WTC11 (cell line): Measurements from ENCODE around the gene IFNA17. TPM values are rescaled to one million over a fixed set of nuclear protein-coding genes. Genes with fewer than 3 reads are reported as not detected.

Experiments
- ATAC-seq: fragments of 200-7000 bp; cut with Tn5 transposase; 2 replicates; pipeline ENCODE4 v1.10.0; 2021; ENCODE audit warnings: mild to moderate bottlenecking, moderate library complexity
- CTCF ChIA-PET: fragments of 300-600 bp; sonication (Branson Sonifier 250); formaldehyde crosslinking; loops from one replicate; lab custom pipeline; 2021; ENCODE audit warnings: antibody characterized with exemption; lab: Charles Lee
- POLR2A ChIA-PET: fragments of 350-600 bp; sonication (Branson Sonifier 250); formaldehyde crosslinking; loops from one replicate; lab custom pipeline; 2021; ENCODE audit warnings: antibody characterized with exemption; lab: Charles Lee
- DNase-seq: peaks from one replicate; pipeline ENCODE4 v3.0.0; 2021; ENCODE audit warnings: low spot score
- H3K27ac Mint-ChIP-seq: 2 replicates; pipeline ENCODE4 v1.8.0; 2021; ENCODE audit warnings: mixed read lengths
- H3K27me3 Mint-ChIP-seq: 2 replicates; pipeline ENCODE4 v1.8.0; 2021; ENCODE audit warnings: low read depth, mild to moderate bottlenecking, moderate library complexity, mixed read lengths
- H3K36me3 Mint-ChIP-seq: 2 replicates; pipeline ENCODE4 v1.8.0; 2021; ENCODE audit warnings: mixed read lengths
- H3K4me1 Mint-ChIP-seq: 2 replicates; pipeline ENCODE4 v1.8.0; 2022; ENCODE audit warnings: mixed read lengths
- H3K4me3 Mint-ChIP-seq: 2 replicates; pipeline ENCODE4 v1.8.0; 2021; ENCODE audit warnings: mild to moderate bottlenecking, moderate library complexity, mixed read lengths
- H3K9me3 Mint-ChIP-seq: 2 replicates; pipeline ENCODE4 v1.8.0; 2021; ENCODE audit warnings: mixed read lengths
- IRF2 ChIP-seq: sonication (generic); formaldehyde crosslinking; IDR thresholded peaks from 2 replicates; pipeline ENCODE4 v1.8.0; 2022; ENCODE audit warnings: low read depth, missing genetic modification reagents, borderline replicate concordance
- NR1H2 ChIP-seq: sonication (generic); formaldehyde crosslinking; IDR thresholded peaks from 2 replicates; pipeline ENCODE4 v1.9.0; 2021; ENCODE audit warnings: mild to moderate bottlenecking, moderate library complexity, missing genetic modification reagents
- TEAD1 ChIP-seq: sonication (generic); formaldehyde crosslinking; IDR thresholded peaks from 2 replicates; pipeline ENCODE4 v1.8.0; 2022; ENCODE audit warnings: mild to moderate bottlenecking, missing genetic modification reagents
- ZNF121 ChIP-seq: sonication (generic); formaldehyde crosslinking; IDR thresholded peaks from 2 replicates; pipeline ENCODE4 v1.8.0; 2023; ENCODE audit warnings: missing genetic modification reagents
- ZNF232 ChIP-seq: sonication (generic); formaldehyde crosslinking; IDR thresholded peaks from 2 replicates; pipeline ENCODE4 v1.8.0; 2022; ENCODE audit warnings: mild to moderate bottlenecking, missing genetic modification reagents
- ZNF317 ChIP-seq: sonication (generic); formaldehyde crosslinking; IDR thresholded peaks from 2 replicates; pipeline ENCODE4 v1.8.1; 2023; ENCODE audit warnings: low read depth, mild to moderate bottlenecking, moderate library complexity, missing genetic modification reagents, borderline replicate concordance
- ZNF423 ChIP-seq: fragments of 250-450 bp; sonication (Bioruptor Pico); IDR thresholded peaks from 2 replicates; pipeline ENCODE4 v2.1.2; 2022; ENCODE audit warnings: mild to moderate bottlenecking, moderate library complexity
- total RNA-seq: library from RNA; stranded (reverse); gene quantifications from 3 replicates; pipeline ENCODE4 v1.2.3, GENCODE V29; 2021
- TF ChIP-seq, protein P1 (sequence below): sonication (generic); formaldehyde crosslinking; IDR thresholded peaks from 2 replicates; pipeline ENCODE4 v1.8.1; 2022; ENCODE audit warnings: missing genetic modification reagents, borderline replicate concordance
- TF ChIP-seq, protein P2 (sequence below): fragments of 200-600 bp; IDR thresholded peaks from 2 replicates; pipeline ENCODE4 v1.8.0; 2022; ENCODE audit warnings: antibody characterized with exemption
- TF ChIP-seq, protein P3 (sequence below): sonication (generic); formaldehyde crosslinking; IDR thresholded peaks from 2 replicates; pipeline ENCODE4 v1.8.0; 2022; ENCODE audit warnings: mild to moderate bottlenecking, missing genetic modification reagents
- TF ChIP-seq, protein P4 (sequence below): sonication (generic); formaldehyde crosslinking; IDR thresholded peaks from 2 replicates; pipeline ENCODE4 v1.8.0; 2023; ENCODE audit warnings: missing genetic modification reagents, mild to moderate bottlenecking, borderline replicate concordance
- TF ChIP-seq, protein P5 (sequence below): sonication (generic); formaldehyde crosslinking; IDR thresholded peaks from 2 replicates; pipeline ENCODE4 v1.8.1; 2022; ENCODE audit warnings: mild to moderate bottlenecking, moderate library complexity, missing genetic modification reagents
- TF ChIP-seq, protein P6 (sequence below): sonication (generic); formaldehyde crosslinking; conservative IDR thresholded peaks from 2 replicates; pipeline ENCODE4 v1.8.1; 2023; ENCODE audit warnings: mild to moderate bottlenecking, low read depth, missing genetic modification reagents, moderate library complexity
- TF ChIP-seq, protein P7 (sequence below): sonication (generic); formaldehyde crosslinking; IDR thresholded peaks from 2 replicates; pipeline ENCODE4 v1.8.0; 2023; ENCODE audit warnings: missing genetic modification reagents

IFNA17 gene
- total RNA-seq, 1 experiment from 2014 or later = not detected

DNA sequence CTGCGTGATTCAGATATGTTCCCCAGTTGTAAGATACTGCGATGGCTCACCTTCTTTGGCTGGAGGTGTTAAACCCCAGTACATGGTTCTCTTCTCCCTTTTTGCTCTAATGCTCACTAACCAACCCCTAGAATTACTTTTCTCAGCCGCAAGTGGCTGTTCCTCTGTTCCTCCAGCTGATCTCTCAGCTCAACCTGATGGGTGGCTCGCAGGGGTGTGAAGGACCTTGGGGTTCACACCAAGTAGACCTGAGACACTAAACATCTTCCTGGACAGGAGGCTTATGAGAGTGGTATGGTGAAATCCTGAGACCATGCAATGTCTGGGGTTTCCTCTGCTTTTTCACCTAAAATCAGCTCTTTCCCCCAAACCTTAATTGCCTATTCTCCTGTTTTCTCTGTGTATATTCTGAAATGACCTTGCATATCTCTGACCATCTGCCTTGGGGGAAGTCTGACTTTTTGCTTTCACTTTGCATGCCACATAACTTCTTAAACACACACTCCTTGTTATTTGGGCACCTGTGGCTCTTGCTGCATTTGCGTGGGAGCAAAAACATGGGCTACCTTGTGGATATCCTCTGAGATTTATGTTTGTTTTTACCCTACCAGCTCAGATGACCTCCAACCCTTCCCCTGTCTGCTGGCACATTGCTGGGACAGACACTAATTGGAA lies 27.7 kb upstream of the IFNA17 start (continued):
- TF ChIP-seq, protein P1, sequence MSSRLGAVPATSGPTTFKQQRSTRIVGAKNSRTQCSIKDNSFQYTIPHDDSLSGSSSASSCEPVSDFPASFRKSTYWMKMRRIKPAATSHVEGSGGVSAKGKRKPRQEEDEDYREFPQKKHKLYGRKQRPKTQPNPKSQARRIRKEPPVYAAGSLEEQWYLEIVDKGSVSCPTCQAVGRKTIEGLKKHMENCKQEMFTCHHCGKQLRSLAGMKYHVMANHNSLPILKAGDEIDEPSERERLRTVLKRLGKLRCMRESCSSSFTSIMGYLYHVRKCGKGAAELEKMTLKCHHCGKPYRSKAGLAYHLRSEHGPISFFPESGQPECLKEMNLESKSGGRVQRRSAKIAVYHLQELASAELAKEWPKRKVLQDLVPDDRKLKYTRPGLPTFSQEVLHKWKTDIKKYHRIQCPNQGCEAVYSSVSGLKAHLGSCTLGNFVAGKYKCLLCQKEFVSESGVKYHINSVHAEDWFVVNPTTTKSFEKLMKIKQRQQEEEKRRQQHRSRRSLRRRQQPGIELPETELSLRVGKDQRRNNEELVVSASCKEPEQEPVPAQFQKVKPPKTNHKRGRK = no peak
- no peak for TF ChIP-seq ZNF232
- TF ChIP-seq, protein P2, sequence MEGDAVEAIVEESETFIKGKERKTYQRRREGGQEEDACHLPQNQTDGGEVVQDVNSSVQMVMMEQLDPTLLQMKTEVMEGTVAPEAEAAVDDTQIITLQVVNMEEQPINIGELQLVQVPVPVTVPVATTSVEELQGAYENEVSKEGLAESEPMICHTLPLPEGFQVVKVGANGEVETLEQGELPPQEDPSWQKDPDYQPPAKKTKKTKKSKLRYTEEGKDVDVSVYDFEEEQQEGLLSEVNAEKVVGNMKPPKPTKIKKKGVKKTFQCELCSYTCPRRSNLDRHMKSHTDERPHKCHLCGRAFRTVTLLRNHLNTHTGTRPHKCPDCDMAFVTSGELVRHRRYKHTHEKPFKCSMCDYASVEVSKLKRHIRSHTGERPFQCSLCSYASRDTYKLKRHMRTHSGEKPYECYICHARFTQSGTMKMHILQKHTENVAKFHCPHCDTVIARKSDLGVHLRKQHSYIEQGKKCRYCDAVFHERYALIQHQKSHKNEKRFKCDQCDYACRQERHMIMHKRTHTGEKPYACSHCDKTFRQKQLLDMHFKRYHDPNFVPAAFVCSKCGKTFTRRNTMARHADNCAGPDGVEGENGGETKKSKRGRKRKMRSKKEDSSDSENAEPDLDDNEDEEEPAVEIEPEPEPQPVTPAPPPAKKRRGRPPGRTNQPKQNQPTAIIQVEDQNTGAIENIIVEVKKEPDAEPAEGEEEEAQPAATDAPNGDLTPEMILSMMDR = no peak
- TF ChIP-seq, all 79 proteins: peak for 0

DNA sequence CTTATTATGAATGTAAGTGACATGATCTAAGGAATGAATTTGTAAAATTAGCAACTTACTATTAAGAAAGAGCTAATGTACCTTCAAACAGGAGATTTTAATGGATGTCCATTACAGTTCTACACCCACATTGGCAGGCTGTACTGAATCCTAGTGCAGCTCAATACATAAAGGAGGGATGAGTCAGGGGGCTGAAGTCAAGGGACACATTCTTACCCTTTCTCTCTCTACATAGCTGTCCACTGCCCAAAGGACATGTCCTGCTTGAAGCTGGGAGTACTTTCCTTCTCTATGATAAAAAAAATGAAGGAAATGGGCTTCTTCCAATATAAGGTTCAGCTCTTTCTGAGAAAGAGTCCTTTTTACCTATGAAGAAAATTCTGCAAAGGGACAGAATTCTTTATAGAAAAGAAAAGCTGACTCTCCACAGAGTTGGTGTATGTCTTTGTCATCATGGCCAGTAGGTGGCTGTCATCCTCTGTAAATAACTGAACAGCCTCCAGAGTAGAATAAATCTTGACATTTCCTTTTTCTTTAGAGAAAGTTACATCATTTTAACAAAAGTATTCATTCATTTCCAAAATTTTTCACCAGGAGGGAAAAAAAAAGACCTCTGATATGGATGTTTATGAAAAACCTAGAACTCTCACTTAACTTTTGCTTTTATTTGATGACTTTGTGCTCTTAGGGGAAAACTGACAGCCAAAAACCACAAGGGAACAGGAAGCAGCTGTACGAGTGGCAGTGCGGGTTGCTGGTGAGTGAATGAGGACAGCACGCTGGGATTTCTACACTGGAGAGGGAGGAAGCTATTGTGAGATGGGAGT lies 24.9 kb upstream of the IFNA17 start:
- H3K4me1 Mint-ChIP-seq = peaks cover 17% of the 10 kb centered on the region
- POLR2A ChIA-PET = interaction anchor here (1.1 kb wide), 1 partner anchor 10 kb away, joined by 3 read pairs; no protein-coding TSS in a partner anchor
- ATAC-seq (peak; percentile 79), DNase-seq (peak; percentile 21)
- CTCF ChIA-PET = interaction anchor here (0.6 to 4.7 kb wide), 28 partner anchors 9 to 536 kb away, joined by 3 to 25 read pairs (median 6); partner anchors contain the start of genes IFNA14 and KLHL9
- H3K9me3 Mint-ChIP-seq = peaks cover 7% of the 10 kb centered on the region
- H3K4me3 Mint-ChIP-seq = no peak overlapping the region
- no peaks in the 10 kb centered on the region for H3K36me3 Mint-ChIP-seq
- no peak for TF ChIP-seq ZNF317
- TF ChIP-seq, protein P3, sequence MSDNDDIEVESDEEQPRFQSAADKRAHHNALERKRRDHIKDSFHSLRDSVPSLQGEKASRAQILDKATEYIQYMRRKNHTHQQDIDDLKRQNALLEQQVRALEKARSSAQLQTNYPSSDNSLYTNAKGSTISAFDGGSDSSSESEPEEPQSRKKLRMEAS = no peak
- TF ChIP-seq, protein P4, sequence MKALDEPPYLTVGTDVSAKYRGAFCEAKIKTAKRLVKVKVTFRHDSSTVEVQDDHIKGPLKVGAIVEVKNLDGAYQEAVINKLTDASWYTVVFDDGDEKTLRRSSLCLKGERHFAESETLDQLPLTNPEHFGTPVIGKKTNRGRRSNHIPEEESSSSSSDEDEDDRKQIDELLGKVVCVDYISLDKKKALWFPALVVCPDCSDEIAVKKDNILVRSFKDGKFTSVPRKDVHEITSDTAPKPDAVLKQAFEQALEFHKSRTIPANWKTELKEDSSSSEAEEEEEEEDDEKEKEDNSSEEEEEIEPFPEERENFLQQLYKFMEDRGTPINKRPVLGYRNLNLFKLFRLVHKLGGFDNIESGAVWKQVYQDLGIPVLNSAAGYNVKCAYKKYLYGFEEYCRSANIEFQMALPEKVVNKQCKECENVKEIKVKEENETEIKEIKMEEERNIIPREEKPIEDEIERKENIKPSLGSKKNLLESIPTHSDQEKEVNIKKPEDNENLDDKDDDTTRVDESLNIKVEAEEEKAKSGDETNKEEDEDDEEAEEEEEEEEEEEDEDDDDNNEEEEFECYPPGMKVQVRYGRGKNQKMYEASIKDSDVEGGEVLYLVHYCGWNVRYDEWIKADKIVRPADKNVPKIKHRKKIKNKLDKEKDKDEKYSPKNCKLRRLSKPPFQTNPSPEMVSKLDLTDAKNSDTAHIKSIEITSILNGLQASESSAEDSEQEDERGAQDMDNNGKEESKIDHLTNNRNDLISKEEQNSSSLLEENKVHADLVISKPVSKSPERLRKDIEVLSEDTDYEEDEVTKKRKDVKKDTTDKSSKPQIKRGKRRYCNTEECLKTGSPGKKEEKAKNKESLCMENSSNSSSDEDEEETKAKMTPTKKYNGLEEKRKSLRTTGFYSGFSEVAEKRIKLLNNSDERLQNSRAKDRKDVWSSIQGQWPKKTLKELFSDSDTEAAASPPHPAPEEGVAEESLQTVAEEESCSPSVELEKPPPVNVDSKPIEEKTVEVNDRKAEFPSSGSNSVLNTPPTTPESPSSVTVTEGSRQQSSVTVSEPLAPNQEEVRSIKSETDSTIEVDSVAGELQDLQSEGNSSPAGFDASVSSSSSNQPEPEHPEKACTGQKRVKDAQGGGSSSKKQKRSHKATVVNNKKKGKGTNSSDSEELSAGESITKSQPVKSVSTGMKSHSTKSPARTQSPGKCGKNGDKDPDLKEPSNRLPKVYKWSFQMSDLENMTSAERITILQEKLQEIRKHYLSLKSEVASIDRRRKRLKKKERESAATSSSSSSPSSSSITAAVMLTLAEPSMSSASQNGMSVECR (CRISPR knock-in tag) = no peak
- TF ChIP-seq, protein P2 = peak; percentile 35
- no peak overlapping the region for H3K27ac Mint-ChIP-seq
- H3K27me3 Mint-ChIP-seq = peaks cover 34% of the 10 kb centered on the region

DNA sequence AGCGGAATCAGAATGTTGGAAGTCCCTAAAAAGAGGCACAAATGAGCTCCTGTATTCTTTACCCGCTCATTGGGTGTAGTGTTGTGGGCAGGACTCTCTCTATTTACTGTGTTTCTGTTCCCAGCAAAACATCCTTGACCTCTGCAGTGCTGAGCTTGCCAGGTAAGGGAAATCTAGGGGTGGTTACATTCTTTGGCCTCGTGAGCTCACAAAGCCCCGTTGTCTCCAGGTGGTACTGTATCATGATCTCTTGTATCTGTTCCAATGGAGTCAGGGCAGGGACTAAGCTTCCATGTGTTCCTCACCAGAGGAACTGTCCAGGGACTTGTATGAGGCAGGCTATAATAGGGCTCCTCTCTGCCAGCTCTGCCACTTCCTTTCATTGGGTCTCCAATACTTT lies 23.6 kb upstream of the IFNA17 start:
- Mint-ChIP-seq H3K4me1 (peaks cover 17% of the 10 kb centered on the region), H3K4me3 (no peak overlapping the region), H3K36me3 (no peaks in the 10 kb centered on the region), H3K27ac (no peak overlapping the region), H3K27me3 (peaks cover 21% of the 10 kb centered on the region), H3K9me3 (no peaks in the 10 kb centered on the region)
- CTCF ChIA-PET = interaction anchor here (0.6 to 4.7 kb wide), 12 partner anchors 9 to 457 kb away, joined by 3 to 25 read pairs (median 4); no protein-coding TSS in a partner anchor
- ATAC-seq (peak; percentile 35), DNase-seq (no peak)
- POLR2A ChIA-PET = no interaction called here
- TF ChIP-seq, protein P5, sequence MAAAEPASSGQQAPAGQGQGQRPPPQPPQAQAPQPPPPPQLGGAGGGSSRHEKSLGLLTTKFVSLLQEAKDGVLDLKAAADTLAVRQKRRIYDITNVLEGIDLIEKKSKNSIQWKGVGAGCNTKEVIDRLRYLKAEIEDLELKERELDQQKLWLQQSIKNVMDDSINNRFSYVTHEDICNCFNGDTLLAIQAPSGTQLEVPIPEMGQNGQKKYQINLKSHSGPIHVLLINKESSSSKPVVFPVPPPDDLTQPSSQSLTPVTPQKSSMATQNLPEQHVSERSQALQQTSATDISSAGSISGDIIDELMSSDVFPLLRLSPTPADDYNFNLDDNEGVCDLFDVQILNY = no peak
- TF ChIP-seq TEAD1 (CRISPR knock-in tag) (no peak), ZNF121 (CRISPR knock-in tag) (no peak), IRF2 (no peak), NR1H2 (CRISPR knock-in tag) (no peak), ZNF423 (CRISPR knock-in tag) (no peak), ZNF317 (no peak)
- TF ChIP-seq, protein P6, sequence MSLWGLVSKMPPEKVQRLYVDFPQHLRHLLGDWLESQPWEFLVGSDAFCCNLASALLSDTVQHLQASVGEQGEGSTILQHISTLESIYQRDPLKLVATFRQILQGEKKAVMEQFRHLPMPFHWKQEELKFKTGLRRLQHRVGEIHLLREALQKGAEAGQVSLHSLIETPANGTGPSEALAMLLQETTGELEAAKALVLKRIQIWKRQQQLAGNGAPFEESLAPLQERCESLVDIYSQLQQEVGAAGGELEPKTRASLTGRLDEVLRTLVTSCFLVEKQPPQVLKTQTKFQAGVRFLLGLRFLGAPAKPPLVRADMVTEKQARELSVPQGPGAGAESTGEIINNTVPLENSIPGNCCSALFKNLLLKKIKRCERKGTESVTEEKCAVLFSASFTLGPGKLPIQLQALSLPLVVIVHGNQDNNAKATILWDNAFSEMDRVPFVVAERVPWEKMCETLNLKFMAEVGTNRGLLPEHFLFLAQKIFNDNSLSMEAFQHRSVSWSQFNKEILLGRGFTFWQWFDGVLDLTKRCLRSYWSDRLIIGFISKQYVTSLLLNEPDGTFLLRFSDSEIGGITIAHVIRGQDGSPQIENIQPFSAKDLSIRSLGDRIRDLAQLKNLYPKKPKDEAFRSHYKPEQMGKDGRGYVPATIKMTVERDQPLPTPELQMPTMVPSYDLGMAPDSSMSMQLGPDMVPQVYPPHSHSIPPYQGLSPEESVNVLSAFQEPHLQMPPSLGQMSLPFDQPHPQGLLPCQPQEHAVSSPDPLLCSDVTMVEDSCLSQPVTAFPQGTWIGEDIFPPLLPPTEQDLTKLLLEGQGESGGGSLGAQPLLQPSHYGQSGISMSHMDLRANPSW = no peak
- TF ChIP-seq, protein P7, sequence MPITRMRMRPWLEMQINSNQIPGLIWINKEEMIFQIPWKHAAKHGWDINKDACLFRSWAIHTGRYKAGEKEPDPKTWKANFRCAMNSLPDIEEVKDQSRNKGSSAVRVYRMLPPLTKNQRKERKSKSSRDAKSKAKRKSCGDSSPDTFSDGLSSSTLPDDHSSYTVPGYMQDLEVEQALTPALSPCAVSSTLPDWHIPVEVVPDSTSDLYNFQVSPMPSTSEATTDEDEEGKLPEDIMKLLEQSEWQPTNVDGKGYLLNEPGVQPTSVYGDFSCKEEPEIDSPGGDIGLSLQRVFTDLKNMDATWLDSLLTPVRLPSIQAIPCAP (CRISPR knock-in tag) = no peak
